Neural progenitor cell (in vitro differentiated cells): ENCODE measurements around the gene ARSK.

Experiments used
- EZH2 ChIP-seq: fragments of 200-600 bp; sonication (generic); IDR thresholded peaks from 2 replicates; pipeline ENCODE4 v1.6.1; 2017; ENCODE audit warnings: antibody characterized with exemption, mild to moderate bottlenecking, moderate library complexity
- EZH2phosphoT487 ChIP-seq: fragments of 200-600 bp; sonication (generic); IDR thresholded peaks from 2 replicates; pipeline ENCODE4 v1.6.1; 2017; ENCODE audit warnings: antibody characterized with exemption
- TF ChIP-seq, protein P1 (sequence below): fragments of 200-600 bp; sonication (generic); IDR thresholded peaks from 2 replicates; pipeline ENCODE4 v1.5.1; 2017; ENCODE audit warnings: antibody characterized with exemption, mild to moderate bottlenecking

DNA sequence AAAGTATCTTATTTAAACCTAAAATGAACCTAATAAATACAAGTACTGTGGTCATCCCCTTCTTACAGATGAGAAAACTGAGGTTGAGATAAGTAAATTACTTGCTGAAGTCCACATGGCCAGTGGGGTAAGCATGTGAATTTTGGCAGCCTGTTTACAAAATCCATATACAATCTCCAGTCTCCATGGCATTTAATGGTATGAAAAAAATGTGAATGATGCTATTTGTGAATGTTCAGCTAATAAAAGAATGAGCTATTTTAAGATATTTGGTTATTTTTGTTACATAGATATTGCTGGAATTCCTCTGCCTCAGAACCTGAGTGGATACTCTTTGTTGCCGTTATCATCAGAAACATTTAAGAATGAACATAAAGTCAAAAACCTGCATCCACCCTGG lies 45.7 kb downstream of the ARSK start:
- TF ChIP-seq EZH2 (no peak), EZH2phosphoT487 (no peak)
- TF ChIP-seq, protein P1, sequence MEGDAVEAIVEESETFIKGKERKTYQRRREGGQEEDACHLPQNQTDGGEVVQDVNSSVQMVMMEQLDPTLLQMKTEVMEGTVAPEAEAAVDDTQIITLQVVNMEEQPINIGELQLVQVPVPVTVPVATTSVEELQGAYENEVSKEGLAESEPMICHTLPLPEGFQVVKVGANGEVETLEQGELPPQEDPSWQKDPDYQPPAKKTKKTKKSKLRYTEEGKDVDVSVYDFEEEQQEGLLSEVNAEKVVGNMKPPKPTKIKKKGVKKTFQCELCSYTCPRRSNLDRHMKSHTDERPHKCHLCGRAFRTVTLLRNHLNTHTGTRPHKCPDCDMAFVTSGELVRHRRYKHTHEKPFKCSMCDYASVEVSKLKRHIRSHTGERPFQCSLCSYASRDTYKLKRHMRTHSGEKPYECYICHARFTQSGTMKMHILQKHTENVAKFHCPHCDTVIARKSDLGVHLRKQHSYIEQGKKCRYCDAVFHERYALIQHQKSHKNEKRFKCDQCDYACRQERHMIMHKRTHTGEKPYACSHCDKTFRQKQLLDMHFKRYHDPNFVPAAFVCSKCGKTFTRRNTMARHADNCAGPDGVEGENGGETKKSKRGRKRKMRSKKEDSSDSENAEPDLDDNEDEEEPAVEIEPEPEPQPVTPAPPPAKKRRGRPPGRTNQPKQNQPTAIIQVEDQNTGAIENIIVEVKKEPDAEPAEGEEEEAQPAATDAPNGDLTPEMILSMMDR, result no peak
